Right atrium auricular region (tissue), 2 donors: ENCODE data around the gene PRDM4. TPM values are rescaled to one million over a fixed set of nuclear protein-coding genes. Genes with fewer than 3 reads are reported as not detected.

Experiments used
- DNase-seq: peaks from one replicate; pipeline ENCODE4 v3.0.0-alpha.2; 2019; ENCODE audit warnings: low spot score
- H3K27ac ChIP-seq, 2 donors: fragments of 200-600 bp; sonication (generic); 1 replicate in 1 of 2; 2 replicates in 1 of 2; pipeline ENCODE4 v1.5.1; 2016 to 2019
- H3K27me3 ChIP-seq, 2 donors: fragments of 200-600 bp; sonication (generic); one replicate each; pipeline versions ENCODE4 v1.5.1 to v1.6.0; 2017 to 2019
- H3K36me3 ChIP-seq: fragments of 200-600 bp; sonication (generic); one replicate; pipeline ENCODE4 v1.5.1; 2016
- H3K4me1 ChIP-seq, 2 donors: fragments of 200-600 bp; sonication (generic); one replicate each; pipeline versions ENCODE4 v1.5.1 to v1.6.0; 2017 to 2019
- H3K4me3 ChIP-seq, 2 donors: fragments of 200-600 bp; sonication (generic); 1 replicate in 1 of 2; 2 replicates in 1 of 2; pipeline ENCODE4 v1.5.1; 2017 to 2019; ENCODE audit warnings: mild to moderate bottlenecking in 1 of 2, moderate library complexity in 1 of 2
- H3K9me3 ChIP-seq, 2 donors: fragments of 200-600 bp; sonication (generic); one replicate each; pipeline ENCODE4 v1.5.1; 2019
- CTCF ChIP-seq, 2 donors: fragments of 200-600 bp; sonication (generic); IDR thresholded peaks; one replicate each; pipeline ENCODE4 v1.5.1; 2019; ENCODE audit warnings: antibody characterized with exemption in 2 of 2
- total RNA-seq, 2 donors: library from RNA; depleted of rRNA; stranded (reverse); fragments of >200 nt; gene quantifications; one replicate each; pipeline ENCODE4 v1.1.0, GENCODE V29; 2016

The PRDM4 gene
- total RNA-seq, 2 donors from 2014 or later: 10.2 to 21.0 TPM

DNA sequence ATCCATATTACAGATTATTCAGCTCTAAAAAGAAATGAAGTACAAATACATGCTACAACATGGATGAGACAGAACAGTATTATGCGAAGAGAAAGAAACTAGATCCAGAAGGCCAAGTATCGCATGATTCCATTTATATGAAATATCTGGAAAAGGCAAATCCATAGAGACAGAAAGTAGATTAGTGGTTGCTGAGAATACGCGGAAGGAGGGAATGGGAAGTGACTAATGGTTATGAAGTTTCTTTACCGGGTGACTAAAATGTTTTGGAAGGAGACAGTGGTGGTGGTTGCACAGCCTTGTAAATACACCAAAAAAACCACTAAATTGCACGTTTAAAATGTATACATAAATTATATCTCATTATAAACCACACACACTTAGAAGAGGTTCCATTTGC lies 12.5 kb downstream of the PRDM4 start:
- DNase-seq: no peak
- peaks cover 62% of the 10 kb centered on the region for H3K36me3 ChIP-seq
- peak overlapping the region in 1 of 2 donors; percentile 29 for H3K27ac ChIP-seq
- H3K27me3 ChIP-seq: no peaks in the 10 kb centered on the region
- H3K4me1 ChIP-seq: no peaks in the 10 kb centered on the region
- no peak for TF ChIP-seq CTCF (IDR thresholded peaks at IDR 0.05)
- H3K4me3 ChIP-seq: no peak overlapping the region
- H3K9me3 ChIP-seq: no peaks in the 10 kb centered on the region

GRCh38 chr12:107736914-107737313 lies 24.0 kb downstream of the PRDM4 start:
- no peak for TF ChIP-seq CTCF (IDR thresholded peaks at IDR 0.05)

DNA sequence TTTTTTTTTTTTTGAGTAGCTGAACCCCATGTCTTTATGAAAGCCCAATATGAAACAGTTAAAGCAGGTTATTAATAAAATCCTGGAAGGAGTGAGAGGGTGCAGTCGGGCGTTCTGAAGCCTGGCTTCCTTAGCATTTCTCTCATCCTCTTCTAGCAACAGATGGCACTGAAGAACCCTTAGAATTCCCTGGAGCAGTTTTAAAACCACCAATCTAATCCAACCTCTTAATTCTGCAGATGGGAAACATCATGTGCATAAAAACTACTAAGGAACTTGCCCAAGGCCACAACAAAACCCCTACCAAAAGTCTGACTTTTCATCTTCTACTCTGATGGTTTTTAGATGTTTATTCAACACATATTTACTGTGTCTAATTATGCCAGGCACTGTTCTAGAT lies 25.2 kb downstream of the PRDM4 start:
- no peak overlapping the region for H3K4me3 ChIP-seq
- no peak for DNase-seq
- H3K27me3 ChIP-seq: no peaks in the 10 kb centered on the region
- no peak overlapping the region for H3K27ac ChIP-seq
- no peaks in the 10 kb centered on the region for H3K4me1 ChIP-seq
- TF ChIP-seq CTCF (IDR thresholded peaks at IDR 0.05): no peak
- no peaks in the 10 kb centered on the region for H3K9me3 ChIP-seq
- peaks cover 71% of the 10 kb centered on the region for H3K36me3 ChIP-seq

More at GRCh38 chr12:107736914-107737313, 24.0 kb downstream of the PRDM4 start:
- Histone ChIP-seq H3K27me3 (no peaks in the 10 kb centered on the region), H3K27ac (no peak overlapping the region), H3K4me3 (no peak overlapping the region), H3K4me1 (no peaks in the 10 kb centered on the region), H3K36me3 (peaks cover 82% of the 10 kb centered on the region), H3K9me3 (no peaks in the 10 kb centered on the region)
- DNase-seq: no peak

DNA sequence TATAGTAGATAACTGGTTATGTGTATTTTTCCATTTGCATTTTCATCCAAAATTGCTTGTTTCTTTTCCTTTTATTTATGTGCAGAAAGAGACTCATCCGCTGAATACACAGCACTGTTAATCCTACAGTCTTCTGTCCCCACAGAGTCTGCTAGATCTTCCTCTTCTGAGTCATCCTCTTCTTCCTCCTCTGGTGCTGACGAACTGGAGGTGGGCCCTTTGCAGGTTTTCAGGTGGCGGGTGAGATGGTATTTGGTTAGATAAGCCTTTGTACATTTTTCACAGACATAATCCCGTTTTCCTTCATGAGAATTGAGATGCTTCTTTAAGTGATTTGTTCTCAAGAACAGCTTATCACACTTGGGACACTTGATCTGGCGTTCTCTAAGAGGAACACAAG lies 26.8 kb downstream of the PRDM4 start:
- H3K4me3 ChIP-seq: no peak overlapping the region
- H3K27me3 ChIP-seq: no peaks in the 10 kb centered on the region
- peaks cover 55% of the 10 kb centered on the region for H3K36me3 ChIP-seq
- no peaks in the 10 kb centered on the region for H3K4me1 ChIP-seq
- no peak overlapping the region for H3K27ac ChIP-seq
- TF ChIP-seq CTCF (IDR thresholded peaks at IDR 0.05): no peak
- H3K9me3 ChIP-seq: no peaks in the 10 kb centered on the region
- DNase-seq: no peak

- Histone ChIP-seq H3K4me3 (no peak overlapping the region), H3K9me3 (no peaks in the 10 kb centered on the region), H3K27me3 (no peaks in the 10 kb centered on the region), H3K27ac (no peak overlapping the region), H3K4me1 (no peaks in the 10 kb centered on the region), H3K36me3 (peaks cover 37% of the 10 kb centered on the region)
- TF ChIP-seq CTCF (IDR thresholded peaks at IDR 0.05): no peak
- no peak for DNase-seq
Measured at GRCh38 chr12:107732365-107732764, 28.6 kb downstream of the PRDM4 start.

DNA sequence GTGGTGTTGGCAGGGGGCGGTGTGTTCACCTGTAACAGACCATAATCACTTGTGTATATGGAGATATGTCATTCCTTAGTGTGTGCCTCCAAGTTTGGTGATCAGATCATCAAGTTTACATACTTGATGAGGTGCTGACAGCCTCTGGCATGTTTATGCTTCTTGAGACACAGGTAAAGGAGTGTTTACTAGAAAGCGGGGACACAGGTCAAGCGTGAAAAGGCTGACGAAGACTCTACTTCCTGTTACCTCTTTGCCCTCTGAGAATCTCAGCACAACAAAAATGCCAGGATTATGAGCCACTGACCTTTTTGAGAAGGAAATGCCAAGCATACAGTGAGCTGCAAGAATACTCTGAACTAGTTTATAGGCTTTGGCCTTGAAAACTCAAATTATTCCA lies 29.6 kb downstream of the PRDM4 start:
- Histone ChIP-seq H3K9me3 (no peaks in the 10 kb centered on the region), H3K27me3 (no peaks in the 10 kb centered on the region), H3K36me3 (peaks cover 27% of the 10 kb centered on the region), H3K4me3 (no peak overlapping the region), H3K27ac (no peak overlapping the region), H3K4me1 (no peaks in the 10 kb centered on the region)
- no peak for DNase-seq
- no peak for TF ChIP-seq CTCF (IDR thresholded peaks at IDR 0.05)
